H1 (cell line): Measurements from ENCODE around the gene ACSM2B. TPM values are rescaled to one million over a fixed set of nuclear protein-coding genes. Genes with fewer than 3 reads are reported as not detected.

Experiments used
- CTCF ChIA-PET: fragments of 300-600 bp; sonication (Branson Sonifier 250); formaldehyde crosslinking; loops from one replicate; lab custom pipeline; 2021; ENCODE audit not compliant: partially characterized antibody; lab: Charles Lee
- POLR2A ChIA-PET: fragments of 300-600 bp; sonication (Branson Sonifier 250); formaldehyde crosslinking; loops from one replicate; lab custom pipeline; 2021; ENCODE audit warnings: inconsistent platforms; ENCODE audit not compliant: partially characterized antibody; lab: Charles Lee
- DNase-seq, 2 experiments: peaks; one replicate each; pipeline versions ENCODE4 v3.0.0 to v3.0.0-alpha.2; 2010 to 2022; ENCODE audit warnings: low spot score in 2 of 2, low read depth in 1 of 2, mixed read lengths in 1 of 2
- FAIRE-seq: peaks from 2 replicates; lab custom pipeline; 2011; peaks lifted over from hg19 to GRCh38; lab: Jason Lieb, UNC
- H2AFZ ChIP-seq: 2 replicates; pipeline ENCODE4 v1.8.1; 2012; ENCODE audit warnings: low read length, inconsistent platforms
- H2AK5ac ChIP-seq: 2 replicates; pipeline ENCODE4 v1.6.1; 2013; ENCODE audit warnings: low read depth, low read length
- H2BK120ac ChIP-seq: replicated peaks from 2 replicates; pipeline ENCODE3; 2013; ENCODE audit warnings: low read depth, low read length, inconsistent platforms
- H2BK12ac ChIP-seq: 2 replicates; pipeline ENCODE4 v1.6.1; 2013; ENCODE audit warnings: low read depth, low read length
- H2BK15ac ChIP-seq: 2 replicates; pipeline ENCODE4 v1.6.1; 2013; ENCODE audit warnings: low read length
- H2BK20ac ChIP-seq: 2 replicates; pipeline ENCODE4 v1.6.1; 2013; ENCODE audit warnings: low read length
- H2BK5ac ChIP-seq: 2 replicates; pipeline ENCODE4 v1.6.1; 2013; ENCODE audit warnings: low read depth, low read length
- H3K14ac ChIP-seq: 2 replicates; pipeline ENCODE4 v1.6.1; 2013; ENCODE audit warnings: inconsistent platforms; ENCODE audit not compliant: insufficient read length
- H3K18ac ChIP-seq: 2 replicates; pipeline ENCODE4 v1.6.1; 2013; ENCODE audit warnings: low read length; ENCODE audit errors: extremely low read depth
- H3K23ac ChIP-seq: 2 replicates; pipeline ENCODE4 v1.6.1; 2013; ENCODE audit warnings: inconsistent platforms; ENCODE audit not compliant: insufficient read length
- H3K23me2 ChIP-seq: 2 replicates; pipeline ENCODE4 v1.6.1; 2013; ENCODE audit warnings: low read depth, low read length
- H3K27ac ChIP-seq: 2 replicates; pipeline ENCODE4 v1.6.1; 2011; ENCODE audit warnings: low read depth, low read length, inconsistent platforms
- H3K27me3 ChIP-seq, 4 experiments: replicated peaks in 1 of 4; 1 replicate in 1 of 4; 2 replicates in 3 of 4; pipeline versions ENCODE4 v1.6.1 to v1.8.1; 2011 to 2013; ENCODE audit warnings: low read length in 3 of 4, mild to moderate bottlenecking in 3 of 4, inconsistent platforms in 2 of 4, mixed read lengths in 2 of 4, moderate library complexity in 1 of 4; ENCODE audit not compliant: control insufficient read depth in 3 of 4, insufficient read depth in 3 of 4; ENCODE audit errors: extremely low read depth in 1 of 4
- H3K36me3 ChIP-seq, 4 experiments: 2 replicates each; pipeline versions ENCODE4 v1.6.1 to v1.8.1; 2011 to 2013; ENCODE audit warnings: mild to moderate bottlenecking in 4 of 4, low read length in 3 of 4, moderate library complexity in 2 of 4, control low read depth in 1 of 4, inconsistent platforms in 1 of 4; ENCODE audit not compliant: insufficient read depth in 4 of 4, control insufficient read depth in 2 of 4
- H3K4ac ChIP-seq: replicated peaks from 2 replicates; pipeline ENCODE3; 2013; ENCODE audit warnings: low read length, low read depth, mixed read lengths, inconsistent platforms; ENCODE audit not compliant: insufficient read length
- H3K4me1 ChIP-seq, 4 experiments: replicated peaks in 1 of 4; 1 replicate in 1 of 4; 2 replicates in 3 of 4; pipeline versions ENCODE4 v1.6.1 to v1.8.1; 2011 to 2013; ENCODE audit warnings: low read length in 3 of 4, inconsistent platforms in 2 of 4, mixed read lengths in 1 of 4; ENCODE audit not compliant: insufficient read depth in 4 of 4, control insufficient read depth in 3 of 4
- H3K4me2 ChIP-seq, 2 experiments: 2 replicates each; pipeline versions ENCODE4 v1.6.1 to v1.8.1; 2011 to 2013; ENCODE audit warnings: low read depth in 2 of 2, low read length in 2 of 2, control low read depth in 1 of 2, inconsistent platforms in 1 of 2, mild to moderate bottlenecking in 1 of 2; ENCODE audit not compliant: insufficient read depth in 1 of 2
- H3K4me3 ChIP-seq, 4 experiments: fragments of 200-600, 300-600 bp in 1 of 4; sonication (generic), shearing (Covaris generic), sonication (Bioruptor Twin) in 1 of 4; 2 replicates each; pipeline versions ENCODE4 v1.5.1 to v1.8.1; 2011 to 2016; ENCODE audit warnings: low read length in 4 of 4, low read depth in 3 of 4, control low read depth in 2 of 4, inconsistent platforms in 2 of 4, mild to moderate bottlenecking in 2 of 4, mixed read lengths in 1 of 4, moderate library complexity in 1 of 4; ENCODE audit not compliant: insufficient read depth in 2 of 4; ENCODE audit errors: extremely low read depth in 1 of 4
- H3K56ac ChIP-seq: replicated peaks from 2 replicates; pipeline ENCODE3; 2013; ENCODE audit warnings: low read depth, mild to moderate bottlenecking, mixed read lengths, low read length, inconsistent platforms; ENCODE audit not compliant: insufficient read length
- H3K79me1 ChIP-seq: 2 replicates; pipeline ENCODE4 v1.6.1; 2013; ENCODE audit warnings: low read depth, low read length, control low read depth
- H3K79me2 ChIP-seq, 2 experiments: 2 replicates each; pipeline versions ENCODE4 v1.6.1 to v1.8.1; 2012 to 2013; ENCODE audit warnings: low read length in 2 of 2, mild to moderate bottlenecking in 2 of 2, inconsistent platforms in 1 of 2; ENCODE audit not compliant: insufficient read depth in 2 of 2, control insufficient read depth in 1 of 2
- H3K9ac ChIP-seq, 4 experiments: replicated peaks in 1 of 4; 1 replicate in 1 of 4; 2 replicates in 3 of 4; pipeline versions ENCODE4 v1.6.1 to v1.8.1; 2011 to 2013; ENCODE audit warnings: low read depth in 3 of 4, low read length in 3 of 4, control low read depth in 2 of 4, mild to moderate bottlenecking in 2 of 4, moderate library complexity in 2 of 4, inconsistent platforms in 1 of 4; ENCODE audit errors: extremely low read depth in 1 of 4
- H3K9me3 ChIP-seq, 2 experiments: 2 replicates each; pipeline versions ENCODE4 v1.6.1 to v1.8.1; 2012 to 2013; ENCODE audit warnings: mild to moderate bottlenecking in 2 of 2, moderate library complexity in 2 of 2, control low read depth in 1 of 2, inconsistent platforms in 1 of 2, low read depth in 1 of 2, low read length in 1 of 2, mixed read lengths in 1 of 2; ENCODE audit not compliant: insufficient read depth in 2 of 2
- H4K20me1 ChIP-seq, 2 experiments: replicated peaks in 1 of 2; 2 replicates each; pipeline versions ENCODE3 to v1.8.1; 2011 to 2013; ENCODE audit warnings: inconsistent platforms in 2 of 2, low read length in 2 of 2, mild to moderate bottlenecking in 1 of 2; ENCODE audit not compliant: insufficient read depth in 2 of 2, control insufficient read depth in 1 of 2
- H4K5ac ChIP-seq: 2 replicates; pipeline ENCODE4 v1.6.1; 2013; ENCODE audit warnings: low read length, low read depth, mixed read lengths, inconsistent platforms; ENCODE audit not compliant: insufficient read length
- H4K8ac ChIP-seq: 2 replicates; pipeline ENCODE4 v1.8.0; 2013; ENCODE audit warnings: mild to moderate bottlenecking, moderate library complexity, low read length, inconsistent platforms; ENCODE audit not compliant: insufficient read depth; ENCODE audit errors: extremely low read depth
- H4K91ac ChIP-seq: replicated peaks from 2 replicates; pipeline ENCODE3; 2013; ENCODE audit warnings: low read length, mixed read lengths, inconsistent platforms; ENCODE audit not compliant: insufficient read length
- CREB1 ChIP-seq: IDR thresholded peaks from 2 replicates; pipeline ENCODE4 v1.6.1; 2012; ENCODE audit warnings: inconsistent platforms
- FOSL1 ChIP-seq: IDR thresholded peaks from 2 replicates; pipeline ENCODE4 v1.6.1; 2011; ENCODE audit warnings: mild to moderate bottlenecking, low read depth, low read length, moderate library complexity; ENCODE audit not compliant: insufficient read depth
- GABPA ChIP-seq: IDR thresholded peaks from 2 replicates; pipeline ENCODE4 v1.6.1; 2011; ENCODE audit warnings: mild to moderate bottlenecking, low read length, moderate library complexity, borderline replicate concordance; ENCODE audit not compliant: insufficient read depth
- HDAC6 ChIP-seq: IDR thresholded peaks from one replicate; pipeline ENCODE4 v1.7.1; 2012; ENCODE audit warnings: low read depth, mild to moderate bottlenecking, inconsistent platforms, low read length, moderate library complexity
- JUND ChIP-seq: IDR thresholded peaks from 2 replicates; pipeline ENCODE4 v1.6.1; 2011; ENCODE audit warnings: mild to moderate bottlenecking, improper control_type of control experiment, low read length
- PHF8 ChIP-seq: fragments of 200-600 bp; sonication (generic); conservative IDR thresholded peaks from 2 replicates; pipeline ENCODE4 v1.7.1; 2012; ENCODE audit warnings: low read depth, mild to moderate bottlenecking, inconsistent platforms, low read length, moderate library complexity
- POU5F1 ChIP-seq: IDR thresholded peaks from 2 replicates; pipeline ENCODE4 v1.6.1; 2011; ENCODE audit warnings: low read depth, mild to moderate bottlenecking, low read length, moderate library complexity
- RXRA ChIP-seq: IDR thresholded peaks from 2 replicates; pipeline ENCODE4 v1.6.1; 2011; ENCODE audit warnings: low read depth, mild to moderate bottlenecking, low read length, moderate library complexity; ENCODE audit not compliant: insufficient read depth
- SIRT6 ChIP-seq: IDR thresholded peaks from one replicate; pipeline ENCODE4 v1.7.1; 2012; ENCODE audit warnings: low read length, inconsistent platforms
- SP2 ChIP-seq: IDR thresholded peaks from 2 replicates; pipeline ENCODE4 v1.6.1; 2012; ENCODE audit warnings: mild to moderate bottlenecking, low read length, inconsistent platforms
- SUZ12 ChIP-seq: fragments of 200-600 bp; sonication (generic); IDR thresholded peaks from 2 replicates; pipeline ENCODE4 v1.6.1; 2012; ENCODE audit warnings: mild to moderate bottlenecking, inconsistent platforms, low read length, moderate library complexity, mixed read lengths
- TAF7 ChIP-seq: optimal IDR thresholded peaks from 2 replicates; pipeline ENCODE3; 2011; ENCODE audit warnings: low read depth, mild to moderate bottlenecking, inconsistent platforms, low read length, moderate library complexity, borderline replicate concordance
- WGBS, 2 experiments: shearing (Covaris generic) in 1 of 2; methylation state at CpG; one replicate each; pipeline versions ENCODE4 v1.1.6 to v1.1.7; 2013 to 2015; ENCODE audit warnings: low lambda C conversion rate in 2 of 2, mixed read lengths in 2 of 2, inconsistent platforms in 1 of 2, low coverage in 1 of 2, missing lambda C conversion rate in 1 of 2; ENCODE audit not compliant: insufficient replicate concordance in 2 of 2, insufficient coverage in 1 of 2, insufficient read length in 1 of 2; ENCODE audit errors: extremely low coverage in 1 of 2, missing lambda C conversion rate in 1 of 2; 5-methylcytosine and 5-hydroxymethylcytosine counted together
- polyA plus RNA-seq, 7 experiments: library from polyadenylated mRNA; depleted of rRNA in 3 of 7; stranded (reverse) in 5 of 7; unstranded in 2 of 7; fragments of >200 nt in 5 of 7; fragments of 200-250 nt in 2 of 7; gene quantifications; 1 replicate in 5 of 7; 2 replicates in 1 of 7; 4 replicates in 1 of 7; pipeline versions ENCODE4 v1.2.1 to v1.2.3, GENCODE V29; 2011 to 2013; ENCODE audit warnings: missing spikeins in 2 of 7, mixed read lengths in 2 of 7
- total RNA-seq: library from RNA; stranded (reverse); fragmentation: NEBNext Ultra II Directional; extraction: Animal tissue kit (Norgen Biotek cat#: 25700); gene quantifications from 2 replicates; pipeline ENCODE4 v1.2.1, GENCODE V29; 2021

The ACSM2B gene
- total and polyA plus RNA-seq, 2 of the 8 experiments (the other 6 are each of a cell fraction or from before 2014, with no cell fraction given) = not detected

- TF ChIP-seq GABPA (no peak), SP2 (no peak), SUZ12 (no peak), FOSL1 (no peak), JUND (no peak), PHF8 (no peak), RXRA (no peak), TAF7 (no peak), CREB1 (no peak), SIRT6 (no peak), POU5F1 (no peak), HDAC6 (no peak)
- Histone ChIP-seq H2BK12ac (no peak overlapping the region), H4K91ac (no peak overlapping the region), H3K4me3 (no peak overlapping the region), H3K9ac (no peak overlapping the region), H3K23me2 (no peaks in the 10 kb centered on the region), H4K8ac (no peak overlapping the region), H2BK15ac (no peak overlapping the region), H4K20me1 (no peaks in the 10 kb centered on the region), H3K79me1 (no peaks in the 10 kb centered on the region), H2BK120ac (no peak overlapping the region), H3K36me3 (no peaks in the 10 kb centered on the region), H2BK20ac (no peak overlapping the region), H3K27ac (no peak overlapping the region), H3K4ac (no peak overlapping the region), H3K23ac (no peak overlapping the region), H3K18ac (no peak overlapping the region), H3K79me2 (no peaks in the 10 kb centered on the region), H3K9me3 (no peaks in the 10 kb centered on the region), H2AK5ac (no peak overlapping the region), H3K4me1 (no peaks in the 10 kb centered on the region), H4K5ac (no peak overlapping the region), H2AFZ (no peak overlapping the region), H3K56ac (no peak overlapping the region), H3K4me2 (no peak overlapping the region), H3K14ac (no peak overlapping the region), H3K27me3 (no peaks in the 10 kb centered on the region), H2BK5ac (no peak overlapping the region)
- FAIRE-seq = no peak
- DNase-seq = no peak
- 0% methylated on average over 1 of the region's 1 CpG; no CpG with 5 or more reads in 1 of the 2 experiments for WGBS, 2 experiments
- ChIA-PET POLR2A (no interaction called here), CTCF (no interaction called here)
Measured at GRCh38 chr16:20538181-20538580, 38.0 kb downstream of the ACSM2B start.
